Choroid plexus epithelial cell (primary cell): ENCODE measurements around the gene APC2.
A peak's percentile ranks its signal among the peaks of the same experiment; 100 is the strongest.

Experiments used
- DNase-seq: peaks from one replicate; pipeline ENCODE4 v3.0.0-alpha.2; 2010; ENCODE audit warnings: low read depth
- H3K4me3 ChIP-seq: 2 replicates; pipeline ENCODE4 v1.5.1; 2011; ENCODE audit warnings: low read depth, mild to moderate bottlenecking, control low read depth, low read length, moderate library complexity
- CTCF ChIP-seq: conservative IDR thresholded peaks from 2 replicates; pipeline ENCODE4 v1.5.1; 2011; ENCODE audit warnings: low read depth, mild to moderate bottlenecking, control low read depth, inconsistent platforms, low read length, moderate library complexity

Gene APC2

DNA sequence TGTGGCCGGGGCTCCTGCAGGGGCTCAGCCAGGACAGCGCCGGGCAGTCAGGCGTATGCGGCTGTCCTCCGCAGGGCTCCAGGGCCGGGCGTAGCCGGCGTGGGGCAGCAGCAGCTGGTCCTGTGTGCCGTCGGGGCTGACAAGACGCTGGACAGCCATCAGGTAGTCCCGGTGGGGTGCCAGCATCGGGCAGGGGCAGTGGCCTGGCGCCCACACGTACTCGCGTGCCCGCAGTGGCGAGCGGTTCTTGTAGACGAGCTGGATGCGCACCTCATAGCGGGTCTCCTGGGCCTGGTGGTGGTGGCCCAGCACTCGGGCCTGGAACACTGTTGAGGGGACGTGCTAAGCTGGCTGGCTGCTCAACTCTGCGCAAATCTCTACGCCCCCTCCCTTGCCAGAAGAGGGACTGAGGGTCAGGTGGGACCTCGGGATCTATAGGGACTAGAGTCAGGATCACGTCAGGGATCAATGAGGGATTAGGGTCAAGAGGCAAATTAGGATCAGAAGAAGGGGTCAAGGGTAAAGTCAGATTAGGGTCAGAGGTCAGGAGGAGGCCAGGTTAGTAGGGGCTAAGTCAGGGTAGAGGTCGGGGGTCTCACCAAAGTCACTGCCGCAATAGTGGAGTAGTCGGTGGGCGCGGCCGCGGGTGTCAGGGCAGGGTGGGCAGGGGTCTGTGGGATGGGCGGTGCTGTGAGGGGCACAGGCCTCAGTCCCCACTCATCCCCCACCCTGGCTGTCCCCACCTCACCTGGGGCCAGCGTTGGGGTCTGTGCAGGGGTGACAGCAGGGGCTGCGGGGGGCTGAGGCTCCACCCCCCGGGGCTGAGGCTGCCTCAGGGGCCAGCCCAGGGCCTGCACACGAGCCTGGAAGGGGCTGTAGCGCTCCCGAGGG is 56.3 kb downstream of the APC2 start:
- DNase-seq: no peak
- no peak for TF ChIP-seq CTCF
- H3K4me3 ChIP-seq: no peak overlapping the region

- H3K4me3 ChIP-seq: no peak overlapping the region
- no peak for TF ChIP-seq CTCF
- DNase-seq: no peak
These were observed 57.3 kb downstream of the APC2 start for GRCh38 chr19:1507192-1507660.

DNA sequence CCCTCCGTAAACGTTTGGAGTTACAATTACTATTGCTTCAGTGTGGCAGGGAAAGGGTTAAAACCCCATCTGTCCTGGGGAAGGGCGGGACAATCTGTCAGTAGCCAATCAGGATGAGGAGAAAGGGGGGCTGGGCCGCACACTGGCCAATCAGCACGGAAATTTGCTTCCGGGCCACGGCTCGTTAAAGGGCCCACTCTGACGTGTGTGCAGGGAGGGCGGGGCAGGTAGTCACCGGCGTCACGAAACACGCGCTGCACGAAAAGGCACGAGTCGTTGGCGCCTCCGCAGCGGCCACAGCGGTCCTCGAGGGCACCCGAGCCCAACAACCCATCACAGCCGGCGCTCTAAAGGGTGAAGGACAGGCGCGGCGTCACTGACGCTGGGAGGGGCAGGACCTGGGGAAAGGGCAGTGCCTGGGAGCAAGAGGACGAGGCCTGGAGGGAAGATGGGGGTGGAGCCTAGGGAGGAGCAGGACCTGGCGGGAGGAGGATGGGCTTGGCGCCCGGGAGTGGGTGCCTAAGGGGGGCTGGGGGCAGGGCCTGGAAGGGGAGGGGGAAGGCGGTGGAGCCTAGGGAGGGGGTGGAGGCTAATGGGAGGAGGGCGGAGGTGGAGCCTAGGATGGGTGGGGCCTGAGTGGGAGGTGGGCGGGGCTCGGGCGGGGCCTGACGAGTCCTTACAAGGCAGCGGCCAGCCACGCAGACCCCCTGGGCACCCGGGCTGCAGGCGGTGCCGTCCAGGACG is 58.0 kb downstream of the APC2 start:
- peak; percentile 97 for DNase-seq
- H3K4me3 ChIP-seq: peak overlapping the region; percentile 62
- no peak for TF ChIP-seq CTCF

- DNase-seq: no peak
- H3K4me3 ChIP-seq: peak overlapping the region; percentile 38
- TF ChIP-seq CTCF: no peak
These were observed 58.6 kb downstream of the APC2 start for GRCh38 chr19:1508507-1508856.

- no peak for DNase-seq
- TF ChIP-seq CTCF: no peak
- H3K4me3 ChIP-seq: no peak overlapping the region
These were observed 59.9 kb downstream of the APC2 start for GRCh38 chr19:1509602-1510441.

GRCh38 chr19:1510442-1510806 is 60.5 kb downstream of the APC2 start:
- H3K4me3 ChIP-seq: no peak overlapping the region
- no peak for TF ChIP-seq CTCF
- no peak for DNase-seq
